Smooth muscle cell (in vitro differentiated cells): ENCODE measurements around the gene MISP. TPM values are rescaled to one million over a fixed set of nuclear protein-coding genes. Genes with fewer than 3 reads are reported as not detected.

Source experiments
- DNase-seq: peaks from one replicate; lab custom pipeline; 2025; ENCODE audit not compliant: unreplicated experiment; lab: John Stamatoyannopoulos, UW
- H2AFZ ChIP-seq: fragments of 200-600 bp; sonication (generic); 2 replicates; pipeline ENCODE4 v1.6.0; 2016; ENCODE audit warnings: antibody characterized with exemption, low read depth, mild to moderate bottlenecking
- H3F3A ChIP-seq: fragments of 200-600 bp; sonication (generic); 2 replicates; pipeline ENCODE4 v1.6.0; 2017; ENCODE audit warnings: antibody characterized with exemption, low read depth
- H3K27ac ChIP-seq: fragments of 200-600 bp; sonication (generic); 2 replicates; pipeline ENCODE4 v1.5.1; 2016; ENCODE audit warnings: low read depth, mild to moderate bottlenecking
- H3K27me3 ChIP-seq: fragments of 200-600 bp; sonication (generic); 2 replicates; pipeline ENCODE4 v1.6.1; 2016; ENCODE audit warnings: low read depth, mild to moderate bottlenecking
- H3K36me3 ChIP-seq: fragments of 200-600 bp; sonication (generic); 2 replicates; pipeline ENCODE4 v1.5.1; 2016; ENCODE audit warnings: low read depth
- H3K4me1 ChIP-seq: fragments of 200-600 bp; sonication (generic); 2 replicates; pipeline ENCODE4 v1.5.1; 2016; ENCODE audit warnings: low read depth
- H3K4me2 ChIP-seq: fragments of 200-600 bp; sonication (generic); 2 replicates; pipeline ENCODE4 v1.6.0; 2016; ENCODE audit warnings: mild to moderate bottlenecking
- H3K4me3 ChIP-seq: fragments of 200-600 bp; sonication (generic); 2 replicates; pipeline ENCODE4 v1.5.1; 2016; ENCODE audit warnings: mild to moderate bottlenecking
- H3K79me2 ChIP-seq: fragments of 200-600 bp; sonication (generic); 2 replicates; pipeline ENCODE4 v1.6.0; 2016; ENCODE audit warnings: low read depth, mild to moderate bottlenecking
- H3K9ac ChIP-seq: fragments of 200-600 bp; sonication (generic); 2 replicates; pipeline ENCODE4 v1.6.0; 2016; ENCODE audit warnings: low read depth
- H3K9me3 ChIP-seq: fragments of 200-600 bp; sonication (generic); replicated peaks from 2 replicates; pipeline ENCODE4 v1.5.1; 2016; ENCODE audit warnings: low read depth
- H4K20me1 ChIP-seq: fragments of 200-600 bp; sonication (generic); 2 replicates; pipeline ENCODE4 v1.6.0; 2016; ENCODE audit warnings: low read depth
- WGBS: methylation state at CpG from one replicate; pipeline ENCODE4 v1.1.7; 2016; ENCODE audit warnings: low lambda C conversion rate; 5-methylcytosine and 5-hydroxymethylcytosine counted together
- polyA plus RNA-seq: library from polyadenylated mRNA; unstranded; fragments of >200 nt; fragmentation: Nextera tagmentation; extraction: Ambion mirVana; gene quantifications from 2 replicates; pipeline ENCODE4 v1.2.1, GENCODE V29; 2016
- total RNA-seq: library from RNA; depleted of rRNA; stranded (reverse); fragments of >200 nt; gene quantifications from 2 replicates; pipeline ENCODE4 v1.2.3, GENCODE V29; 2014
- TF ChIP-seq, protein P1 (sequence below): fragments of 200-600 bp; sonication (generic); IDR thresholded peaks from 2 replicates; pipeline ENCODE4 v1.5.1; 2017; ENCODE audit warnings: borderline replicate concordance, mild to moderate bottlenecking, antibody characterized with exemption; ENCODE audit not compliant: insufficient read depth, poor library complexity, severe bottlenecking

Gene MISP
- total and polyA plus RNA-seq, 2 experiments from 2014 or later, result 1.2 to 1.7 TPM

DNA sequence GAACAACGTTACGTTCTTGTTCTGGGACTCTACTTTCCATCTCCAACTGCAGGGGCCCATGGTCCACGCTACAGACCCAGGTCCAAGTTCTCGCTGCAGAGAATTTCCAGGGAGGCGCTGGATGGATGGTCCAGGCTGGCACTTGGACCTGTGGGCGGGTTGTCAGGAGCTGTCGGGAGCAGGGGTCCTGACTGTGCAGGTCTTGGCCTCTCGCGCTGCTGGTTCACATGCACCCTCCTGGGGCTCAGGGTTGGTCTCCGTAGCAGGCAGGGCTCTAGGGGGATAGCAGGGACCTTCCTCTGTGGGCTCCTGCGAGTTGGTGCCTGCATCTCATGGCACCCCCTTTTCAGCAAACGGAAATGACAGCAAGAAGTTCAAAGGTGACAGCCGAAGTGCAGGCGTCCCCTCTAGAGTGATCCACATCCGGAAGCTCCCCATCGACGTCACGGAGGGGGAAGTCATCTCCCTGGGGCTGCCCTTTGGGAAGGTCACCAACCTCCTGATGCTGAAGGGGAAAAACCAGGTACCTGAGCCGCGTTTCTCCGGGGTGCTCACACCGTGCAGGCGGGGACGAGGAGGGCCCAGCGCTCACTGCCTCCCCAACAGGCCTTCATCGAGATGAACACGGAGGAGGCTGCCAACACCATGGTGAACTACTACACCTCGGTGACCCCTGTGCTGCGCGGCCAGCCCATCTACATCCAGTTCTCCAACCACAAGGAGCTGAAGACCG, 52.9 kb downstream of the MISP start:
- Histone ChIP-seq H3K27ac (no peak overlapping the region), H3F3A (peaks cover 23% of the 10 kb centered on the region), H3K36me3 (peaks cover 10% of the 10 kb centered on the region), H3K4me2 (no peak overlapping the region), H2AFZ (no peak overlapping the region), H3K79me2 (peaks cover 100% of the 10 kb centered on the region), H3K4me1 (peaks cover 29% of the 10 kb centered on the region), H4K20me1 (peaks cover 100% of the 10 kb centered on the region), H3K27me3 (no peaks in the 10 kb centered on the region), H3K9me3 (no peaks in the 10 kb centered on the region), H3K9ac (no peak overlapping the region), H3K4me3 (no peak overlapping the region)
- DNase-seq, result no peak
- TF ChIP-seq, protein P1, sequence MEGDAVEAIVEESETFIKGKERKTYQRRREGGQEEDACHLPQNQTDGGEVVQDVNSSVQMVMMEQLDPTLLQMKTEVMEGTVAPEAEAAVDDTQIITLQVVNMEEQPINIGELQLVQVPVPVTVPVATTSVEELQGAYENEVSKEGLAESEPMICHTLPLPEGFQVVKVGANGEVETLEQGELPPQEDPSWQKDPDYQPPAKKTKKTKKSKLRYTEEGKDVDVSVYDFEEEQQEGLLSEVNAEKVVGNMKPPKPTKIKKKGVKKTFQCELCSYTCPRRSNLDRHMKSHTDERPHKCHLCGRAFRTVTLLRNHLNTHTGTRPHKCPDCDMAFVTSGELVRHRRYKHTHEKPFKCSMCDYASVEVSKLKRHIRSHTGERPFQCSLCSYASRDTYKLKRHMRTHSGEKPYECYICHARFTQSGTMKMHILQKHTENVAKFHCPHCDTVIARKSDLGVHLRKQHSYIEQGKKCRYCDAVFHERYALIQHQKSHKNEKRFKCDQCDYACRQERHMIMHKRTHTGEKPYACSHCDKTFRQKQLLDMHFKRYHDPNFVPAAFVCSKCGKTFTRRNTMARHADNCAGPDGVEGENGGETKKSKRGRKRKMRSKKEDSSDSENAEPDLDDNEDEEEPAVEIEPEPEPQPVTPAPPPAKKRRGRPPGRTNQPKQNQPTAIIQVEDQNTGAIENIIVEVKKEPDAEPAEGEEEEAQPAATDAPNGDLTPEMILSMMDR, result no peak
- 94% methylated on average over 29 of the region's 31 CpGs for WGBS

DNA sequence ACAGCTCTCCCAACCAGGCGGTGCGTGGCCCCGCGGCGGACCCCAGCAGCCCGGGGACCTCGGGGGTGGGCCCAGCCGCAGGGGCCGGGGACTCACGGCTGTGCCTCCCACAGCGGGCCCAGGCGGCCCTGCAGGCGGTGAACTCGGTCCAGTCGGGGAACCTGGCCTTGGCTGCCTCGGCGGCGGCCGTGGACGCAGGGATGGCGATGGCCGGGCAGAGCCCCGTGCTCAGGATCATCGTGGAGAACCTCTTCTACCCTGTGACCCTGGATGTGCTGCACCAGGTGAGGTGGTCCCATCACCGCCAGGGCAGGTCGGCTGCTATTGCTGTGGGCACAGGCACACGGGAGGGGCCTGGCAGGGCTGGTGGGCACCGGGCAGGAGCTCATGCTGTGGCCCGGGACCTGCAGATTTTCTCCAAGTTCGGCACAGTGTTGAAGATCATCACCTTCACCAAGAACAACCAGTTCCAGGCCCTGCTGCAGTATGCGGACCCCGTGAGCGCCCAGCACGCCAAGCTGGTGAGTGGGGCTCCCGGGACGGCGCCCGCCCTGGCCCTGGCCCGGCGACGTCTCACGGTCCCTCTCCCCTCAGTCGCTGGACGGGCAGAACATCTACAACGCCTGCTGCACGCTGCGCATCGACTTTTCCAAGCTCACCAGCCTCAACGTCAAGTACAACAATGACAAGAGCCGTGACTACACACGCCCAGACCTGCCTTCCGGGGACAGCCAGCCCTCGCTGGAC, 53.7 kb downstream of the MISP start:
- peaks cover 100% of the 10 kb centered on the region for H4K20me1 ChIP-seq

DNA sequence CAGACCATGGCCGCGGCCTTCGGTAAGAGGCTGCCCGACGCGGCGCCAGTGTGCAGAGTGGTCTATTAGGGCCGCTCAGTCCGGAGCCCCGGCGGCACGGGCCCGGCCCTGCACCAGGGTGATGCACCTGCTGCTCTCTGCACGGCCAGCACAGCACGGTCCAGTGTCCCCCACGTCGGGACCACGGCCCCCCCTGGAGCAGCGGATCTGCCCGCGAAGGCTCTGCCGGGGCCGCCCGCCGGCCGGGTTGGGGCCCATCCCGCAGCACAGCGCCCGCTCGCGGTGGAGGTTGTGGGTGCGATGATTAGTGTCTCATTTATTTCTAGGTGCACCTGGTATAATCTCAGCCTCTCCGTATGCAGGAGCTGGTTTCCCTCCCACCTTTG, 54.2 kb downstream of the MISP start:
- Histone ChIP-seq H3K4me1 (peaks cover 20% of the 10 kb centered on the region), H4K20me1 (peaks cover 100% of the 10 kb centered on the region), H3K4me2 (no peak overlapping the region), H3K79me2 (peaks cover 100% of the 10 kb centered on the region), H3K27me3 (no peaks in the 10 kb centered on the region), H3K27ac (no peak overlapping the region), H3F3A (peaks cover 29% of the 10 kb centered on the region), H3K36me3 (peaks cover 13% of the 10 kb centered on the region), H3K4me3 (no peak overlapping the region), H3K9me3 (no peaks in the 10 kb centered on the region), H3K9ac (no peak overlapping the region), H2AFZ (no peak overlapping the region)
- TF ChIP-seq, protein P1, result no peak
- DNase-seq, result no peak
- WGBS, result 98% methylated on average over 32 of the region's 33 CpGs

More for the DNA sequence above, 53.7 kb downstream of the MISP start:
- Histone ChIP-seq H3K9ac (no peak overlapping the region), H2AFZ (no peak overlapping the region), H3F3A (peaks cover 24% of the 10 kb centered on the region), H3K79me2 (peaks cover 100% of the 10 kb centered on the region), H3K36me3 (peaks cover 10% of the 10 kb centered on the region), H3K27me3 (no peaks in the 10 kb centered on the region), H3K4me1 (peaks cover 24% of the 10 kb centered on the region), H3K27ac (no peak overlapping the region), H3K4me3 (no peak overlapping the region), H3K4me2 (no peak overlapping the region), H3K9me3 (no peaks in the 10 kb centered on the region)
- TF ChIP-seq, protein P1, result no peak
- 98% methylated on average over 41 of the region's 53 CpGs for WGBS
- DNase-seq, result no peak
